GM19455 (cell line): ENCODE measurements around the gene PPP1R37.

Experiments
- ATAC-seq: cut with Tn5 transposase; IDR thresholded peaks from one replicate; pipeline ENCODE4 v1.9.1; 2021; ENCODE audit not compliant: unreplicated experiment

The PPP1R37 gene

DNA sequence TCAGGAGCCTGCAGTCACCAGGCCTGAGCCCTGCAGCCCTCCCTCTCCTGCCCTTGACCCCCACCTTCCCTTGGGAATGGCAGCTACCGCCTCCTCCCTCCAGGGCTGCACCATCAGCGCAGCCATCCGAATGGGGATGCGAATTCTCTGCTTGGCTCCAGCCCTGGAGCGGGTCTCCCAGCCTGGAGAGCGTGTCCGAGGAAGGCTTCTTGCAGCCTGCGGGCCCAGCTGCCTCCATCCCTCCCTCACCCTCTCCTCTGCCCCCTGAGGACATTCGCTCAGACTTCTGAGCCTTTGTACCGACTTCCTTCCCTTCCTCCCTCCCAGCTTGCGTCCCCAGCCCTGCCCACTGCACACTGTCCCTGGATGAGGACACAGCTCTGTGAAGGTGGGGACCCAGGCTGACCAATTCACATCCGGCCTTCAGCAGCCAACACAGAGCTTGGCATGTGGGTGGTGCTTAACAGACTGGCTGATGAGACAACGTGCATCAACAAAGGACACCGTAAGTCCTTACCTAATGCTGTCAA lies 73.8 kb downstream of the PPP1R37 start:
- ATAC-seq = no peak

DNA sequence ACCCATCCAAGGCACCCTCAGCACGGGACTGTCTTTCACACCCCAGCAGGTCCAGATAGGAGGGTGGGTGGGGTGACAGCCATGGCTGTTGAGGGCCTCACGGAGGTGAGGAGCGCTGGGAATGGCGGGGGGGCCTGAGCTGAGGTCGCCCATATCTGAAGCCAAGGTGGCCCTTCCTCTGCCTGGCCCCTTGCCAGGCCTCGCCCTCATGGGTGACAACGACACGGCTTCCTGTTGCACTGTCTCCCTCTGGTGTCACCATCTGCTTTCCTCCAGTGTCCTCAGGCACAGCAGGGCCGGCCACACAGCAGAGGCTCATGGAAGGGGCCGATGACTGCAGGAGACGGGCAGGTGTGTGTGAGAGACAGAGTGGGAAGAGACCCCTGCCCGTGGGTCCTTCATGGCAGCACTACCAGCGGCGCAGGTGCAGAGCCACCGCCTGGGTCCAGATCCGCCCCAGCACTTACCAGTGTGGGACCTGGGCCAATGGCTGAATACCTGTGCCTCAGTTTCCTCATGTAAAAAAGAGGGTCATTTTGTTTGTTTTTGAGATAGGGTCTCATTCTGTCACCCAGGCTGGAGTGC lies 75.9 kb downstream of the PPP1R37 start:
- ATAC-seq = no peak

- no peak for ATAC-seq
These were observed 76.6 kb downstream of the PPP1R37 start for GRCh38 chr19:45169602-45170001.

DNA sequence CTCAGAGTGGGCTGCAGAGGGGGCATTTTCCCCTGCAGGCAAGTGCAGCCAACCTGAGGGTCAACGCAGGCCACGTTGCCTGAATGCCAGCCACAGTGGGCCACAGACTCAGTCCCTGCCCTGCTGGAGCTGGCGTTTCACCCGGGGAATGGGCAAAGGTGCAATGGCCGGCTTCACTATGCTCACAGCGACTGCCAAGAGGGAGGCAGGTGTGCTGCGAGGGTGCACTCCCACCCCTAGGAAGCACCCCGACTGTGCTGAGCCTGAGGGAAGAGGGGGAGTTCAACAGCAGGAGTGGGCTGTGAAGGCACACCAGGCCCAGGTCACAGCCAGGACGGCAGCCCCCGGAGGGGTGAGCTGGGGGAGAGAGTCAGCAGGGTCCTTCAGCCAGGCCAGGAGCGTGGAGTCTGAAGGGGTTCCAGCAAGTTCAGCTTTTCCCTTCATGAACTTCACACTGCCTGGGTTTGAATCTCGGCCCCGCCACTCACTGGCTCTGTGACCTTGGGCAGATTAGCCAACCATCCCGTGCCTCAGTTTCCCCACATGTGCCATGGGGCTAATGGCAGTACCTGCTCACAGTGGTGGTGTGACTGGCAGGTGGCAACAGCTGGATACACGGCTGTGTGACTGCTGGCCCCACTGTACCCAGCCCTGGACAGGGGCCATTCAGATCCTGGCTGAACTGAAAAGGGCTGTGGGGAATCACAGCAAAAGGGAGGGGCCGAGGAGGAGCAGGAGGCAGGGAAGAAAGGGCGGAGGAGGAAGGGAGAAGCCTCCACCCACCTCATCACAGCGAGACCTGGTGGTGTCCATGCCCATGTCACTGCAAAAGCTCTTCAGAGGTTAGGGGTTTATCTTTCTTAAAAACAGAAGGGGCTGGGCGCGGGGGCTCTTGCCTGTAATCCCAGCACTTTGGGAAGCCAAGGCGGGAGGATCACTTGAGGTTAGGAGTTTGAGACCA lies 77.4 kb downstream of the PPP1R37 start:
- no peak for ATAC-seq

DNA sequence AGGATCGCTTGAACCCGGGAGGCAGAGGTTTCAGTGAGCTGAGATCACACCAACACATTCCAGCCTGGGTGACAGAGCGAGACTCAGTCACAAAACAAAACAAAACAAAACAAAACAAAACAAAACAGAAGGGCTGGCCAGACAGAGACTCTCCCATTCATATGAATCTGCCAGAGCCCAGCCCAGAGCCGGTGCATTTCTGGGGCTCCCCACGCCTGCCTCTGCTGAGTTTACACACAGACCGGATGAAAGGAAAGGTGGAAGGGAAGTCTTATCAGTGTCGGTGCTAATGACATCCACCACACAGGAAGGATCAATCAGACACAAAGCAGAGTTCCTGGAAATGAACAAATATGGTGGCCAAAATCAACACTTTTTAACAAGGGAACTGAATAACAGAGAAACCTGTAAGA lies 78.2 kb downstream of the PPP1R37 start:
- no peak for ATAC-seq

- ATAC-seq = no peak
These were observed 79.2 kb downstream of the PPP1R37 start for GRCh38 chr19:45172173-45172572.

GRCh38 chr19:45172611-45173208 lies 79.7 kb downstream of the PPP1R37 start:
- no peak for ATAC-seq

GRCh38 chr19:45173816-45174215 lies 80.8 kb downstream of the PPP1R37 start:
- ATAC-seq = no peak

- no peak for ATAC-seq
These were observed 82.8 kb downstream of the PPP1R37 start for GRCh38 chr19:45175515-45176345.

GRCh38 chr19:45177817-45178261 lies 84.9 kb downstream of the PPP1R37 start, which contains the start of gene TRAPPC6A:
Gene TRAPPC6A, minus strand, starts transcription at chr19:45178237. Its CDS starts 19 bp downstream, at chr19:45178218.
- peak; percentile 7 for ATAC-seq

DNA sequence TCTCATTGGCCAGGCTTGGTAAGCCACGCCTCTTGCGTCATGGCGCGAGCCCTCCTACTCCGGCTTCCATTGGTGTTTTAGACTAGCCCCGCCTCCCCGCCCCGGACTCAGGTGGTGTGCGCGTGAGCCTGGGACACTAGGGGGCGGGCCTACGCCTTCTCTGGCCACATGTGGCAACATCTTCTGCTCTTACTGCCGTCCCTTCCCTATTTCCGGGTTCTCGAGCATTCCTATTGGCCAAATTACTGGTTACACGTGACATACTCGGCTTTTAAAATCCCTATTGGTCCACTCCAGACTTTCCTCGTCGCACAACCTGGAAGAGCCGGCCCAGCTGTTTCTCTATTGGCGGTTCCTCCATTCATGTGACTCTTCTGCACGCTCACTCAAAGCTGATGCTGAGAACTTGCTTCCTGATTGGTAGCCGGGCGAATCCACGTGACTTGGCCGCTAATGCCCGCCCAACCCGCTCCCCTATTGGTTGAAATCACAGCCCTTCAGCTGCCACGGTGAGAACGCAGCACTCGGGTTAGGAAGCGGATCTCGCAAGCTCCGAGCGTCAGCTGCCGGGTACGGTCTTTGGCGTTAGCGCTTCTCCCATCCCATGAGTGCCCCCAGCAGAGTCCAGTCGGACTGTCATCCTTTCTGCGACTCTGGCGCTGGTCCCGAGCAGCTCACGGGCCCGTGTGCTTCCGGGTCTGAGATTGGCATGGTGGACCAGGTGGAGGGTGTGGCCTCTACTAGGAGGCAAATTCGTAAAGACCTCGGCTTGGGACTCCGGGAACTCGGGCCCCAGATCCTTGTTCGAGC lies 85.5 kb downstream of the PPP1R37 start, which contains the start of gene BLOC1S3:
BLOC1S3 (plus strand) TSS at position 523 of the 810 bp plus-strand sequence. CDS start 513 bp downstream, outside the sequence.
- peak; percentile 81 for ATAC-seq

GRCh38 chr19:45179072-45179891 lies 86.3 kb downstream of the PPP1R37 start:
- ATAC-seq = no peak

DNA sequence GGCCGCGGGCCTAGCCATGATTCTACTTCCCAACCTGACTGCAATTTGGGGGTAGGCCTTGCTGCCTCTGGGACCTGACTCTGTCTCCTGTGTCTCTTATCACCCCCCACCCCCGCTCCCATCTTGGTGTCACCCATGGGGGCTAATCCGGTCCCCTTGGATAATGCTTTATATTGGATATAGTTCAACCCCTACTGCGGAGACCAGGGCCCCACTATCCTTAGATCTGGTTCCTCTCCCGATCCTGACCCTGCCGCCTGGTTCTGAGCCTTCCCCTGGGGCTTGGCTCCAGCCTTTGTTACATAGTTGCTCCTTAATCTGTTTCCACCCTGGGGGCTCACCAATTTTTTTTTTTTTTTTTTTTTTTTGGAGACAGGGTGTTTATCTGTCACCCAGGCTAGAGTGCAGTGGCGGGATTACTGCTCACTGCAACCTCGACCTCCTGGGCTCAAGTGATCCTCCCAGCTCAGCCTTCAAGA lies 87.0 kb downstream of the PPP1R37 start:
- no peak for ATAC-seq

DNA sequence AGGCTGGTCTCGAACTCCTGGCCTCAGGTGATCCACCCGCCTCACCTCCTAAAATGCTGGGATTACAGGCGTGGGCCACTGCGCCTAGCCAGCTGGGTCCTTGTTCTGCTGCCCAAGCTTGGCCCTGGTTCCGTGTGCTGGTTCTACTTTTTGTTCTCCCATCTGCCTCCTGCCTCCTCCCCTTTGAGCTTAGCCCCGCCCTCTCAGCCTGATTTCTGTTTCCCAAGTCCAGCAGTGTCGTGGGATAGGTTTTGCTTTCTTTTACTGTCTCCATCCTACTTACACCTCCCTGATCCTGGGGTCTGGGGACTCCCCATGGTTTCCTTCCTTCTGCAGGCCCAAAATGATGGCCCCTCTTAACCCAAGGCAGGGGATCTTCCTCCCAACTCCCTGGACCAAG lies 88.0 kb downstream of the PPP1R37 start:
- ATAC-seq = no peak

DNA sequence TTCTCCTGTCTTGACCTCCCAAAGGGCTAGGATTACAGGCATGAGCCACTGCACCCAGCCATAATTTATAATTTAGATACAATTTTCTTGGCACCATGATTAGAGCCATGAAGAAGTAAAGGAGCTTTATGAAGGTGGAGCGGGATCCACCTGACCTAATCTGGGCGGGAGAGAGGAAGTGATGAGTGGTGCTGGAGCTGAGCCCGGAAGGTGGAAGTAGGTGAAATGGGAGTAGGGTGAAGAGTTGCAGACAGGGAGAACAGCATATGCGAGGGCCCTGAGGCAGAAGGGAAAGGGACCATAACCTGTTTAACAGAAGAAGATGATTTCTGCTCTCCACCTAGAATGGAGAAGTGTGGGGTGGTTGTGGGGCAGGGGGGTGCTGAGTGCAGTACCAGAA lies 89.8 kb downstream of the PPP1R37 start:
- no peak for ATAC-seq

- no peak for ATAC-seq
These were observed 91.1 kb downstream of the PPP1R37 start for GRCh38 chr19:45184115-45184514.

- ATAC-seq = no peak
These were observed 93.7 kb downstream of the PPP1R37 start for GRCh38 chr19:45186509-45187334.
